Measurements from ENCODE around the gene C20orf96. TPM values are rescaled to one million over a fixed set of nuclear protein-coding genes. Genes with fewer than 3 reads are reported as not detected.

The C20orf96 gene
- polyA plus RNA-seq, 3 donors = 0.28 to 9.3 (median 0.88) TPM

DNA sequence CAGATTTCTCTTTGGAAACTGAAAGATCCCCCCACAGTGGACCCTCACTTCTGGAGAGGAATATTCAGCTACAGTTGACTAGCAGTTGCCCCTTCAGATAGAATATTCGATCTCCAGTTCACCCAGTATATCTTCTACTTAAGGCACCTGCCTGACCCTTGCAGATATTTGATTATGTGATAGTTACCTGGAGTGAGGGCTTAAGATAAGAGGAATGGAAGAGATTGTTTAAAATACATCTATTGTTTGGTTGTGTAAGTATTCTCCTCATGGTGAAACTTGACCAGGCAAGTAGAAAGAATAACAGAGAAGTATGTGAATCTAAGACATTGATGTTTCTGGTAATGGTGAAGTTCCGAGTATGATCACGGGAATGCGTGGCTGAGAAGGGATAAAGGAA is 5.3 kb upstream of the C20orf96 start:
- H2AFZ ChIP-seq (ENCODE audit: insufficient read depth, low read depth, low read length, poor library complexity, severe bottlenecking) = no peak overlapping the region
- H3K4me3 ChIP-seq (replicated peaks in 1 of 3; ENCODE audit: low read depth in 2 of 3, low read length in 3 of 3) = no peak overlapping the region
- H3K27me3 ChIP-seq (ENCODE audit: control insufficient read depth in 2 of 2, insufficient read depth in 2 of 2, low read length in 2 of 2) = no peaks in the 10 kb centered on the region
- TF ChIP-seq, protein P1, sequence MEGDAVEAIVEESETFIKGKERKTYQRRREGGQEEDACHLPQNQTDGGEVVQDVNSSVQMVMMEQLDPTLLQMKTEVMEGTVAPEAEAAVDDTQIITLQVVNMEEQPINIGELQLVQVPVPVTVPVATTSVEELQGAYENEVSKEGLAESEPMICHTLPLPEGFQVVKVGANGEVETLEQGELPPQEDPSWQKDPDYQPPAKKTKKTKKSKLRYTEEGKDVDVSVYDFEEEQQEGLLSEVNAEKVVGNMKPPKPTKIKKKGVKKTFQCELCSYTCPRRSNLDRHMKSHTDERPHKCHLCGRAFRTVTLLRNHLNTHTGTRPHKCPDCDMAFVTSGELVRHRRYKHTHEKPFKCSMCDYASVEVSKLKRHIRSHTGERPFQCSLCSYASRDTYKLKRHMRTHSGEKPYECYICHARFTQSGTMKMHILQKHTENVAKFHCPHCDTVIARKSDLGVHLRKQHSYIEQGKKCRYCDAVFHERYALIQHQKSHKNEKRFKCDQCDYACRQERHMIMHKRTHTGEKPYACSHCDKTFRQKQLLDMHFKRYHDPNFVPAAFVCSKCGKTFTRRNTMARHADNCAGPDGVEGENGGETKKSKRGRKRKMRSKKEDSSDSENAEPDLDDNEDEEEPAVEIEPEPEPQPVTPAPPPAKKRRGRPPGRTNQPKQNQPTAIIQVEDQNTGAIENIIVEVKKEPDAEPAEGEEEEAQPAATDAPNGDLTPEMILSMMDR (IDR thresholded peaks at IDR 0.05) = no peak
- H3K4me3 Mint-ChIP-seq = peak overlapping the region in 1 of 2 donors; percentile 66
- peaks cover 41% of the 10 kb centered on the region for H3K79me2 ChIP-seq (ENCODE audit: insufficient read depth, low read length)
- no peak overlapping the region for H3K4me2 ChIP-seq (replicated peaks; ENCODE audit: extremely low read depth, low read length, poor library complexity, severe bottlenecking)
- H4K20me1 ChIP-seq (ENCODE audit: insufficient read depth, low read length) = peaks cover 23% of the 10 kb centered on the region
- H3K4me1 ChIP-seq (ENCODE audit: control insufficient read depth in 1 of 2, insufficient read depth in 2 of 2, low read length in 2 of 2) = peaks cover 51 to 62% of the 10 kb centered on the region in 2 donors
- no peaks in the 10 kb centered on the region for H3K9me3 ChIP-seq (replicated peaks in 1 of 2; ENCODE audit: control insufficient read depth in 1 of 2, insufficient read depth in 1 of 2, low read length in 2 of 2)
- H3K27ac Mint-ChIP-seq = peak overlapping the region in 3 of 7 donors; percentile 1 to 90 (median 6)
- H3K36me3 ChIP-seq (replicated peaks in 1 of 2; ENCODE audit: control insufficient read depth in 1 of 2, insufficient read depth in 2 of 2, low read length in 2 of 2) = no peaks in the 10 kb centered on the region
- WGBS (ENCODE audit: insufficient coverage) = 91% methylated on average over 3 of the region's 4 CpGs
- intact Hi-C loops (cut with micrococcal nuclease) = no loop called here
- peaks cover 44% of the 10 kb centered on the region for H3K4me1 Mint-ChIP-seq
- H3K27ac ChIP-seq (ENCODE audit: low read depth in 1 of 2, low read length in 2 of 2) = no peak overlapping the region
- no peak overlapping the region for H3K9ac ChIP-seq (ENCODE audit: insufficient read depth, low read length, poor library complexity, severe bottlenecking)
- H3K27me3 Mint-ChIP-seq (ENCODE audit: low read depth in 3 of 3) = no peaks in the 10 kb centered on the region
- no peaks in the 10 kb centered on the region for H3K9me3 Mint-ChIP-seq
- peaks cover 2 to 5% of the 10 kb centered on the region in 2 donors for H3K36me3 Mint-ChIP-seq
- DNase-seq = no peak

DNA sequence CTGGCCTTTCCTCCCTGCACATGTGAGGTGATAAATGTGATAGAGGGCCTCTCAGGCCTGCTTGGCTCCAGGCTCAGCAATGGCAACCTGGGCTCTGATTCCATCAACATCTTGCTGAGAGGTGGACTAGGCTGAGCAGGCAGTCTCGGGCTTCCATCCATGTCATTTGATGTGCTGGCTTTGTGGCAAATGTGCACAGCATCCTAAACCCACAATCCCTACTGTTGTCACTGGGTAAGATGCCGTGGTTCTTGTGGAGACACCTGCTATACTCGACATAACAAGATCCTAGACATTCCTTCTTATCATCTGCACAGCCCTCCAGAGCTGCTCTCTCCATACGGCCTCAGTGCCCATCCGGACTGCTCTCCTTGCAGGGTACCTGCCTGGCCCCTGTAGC is 4.1 kb upstream of the C20orf96 start:
- intact Hi-C loops (cut with micrococcal nuclease) = no loop called here
- Mint-ChIP-seq H3K4me3 (no peak overlapping the region), H3K36me3 (no peaks in the 10 kb centered on the region), H3K27ac (no peak overlapping the region), H3K9me3 (no peaks in the 10 kb centered on the region), H3K4me1 (peaks cover 39% of the 10 kb centered on the region), H3K27me3 (ENCODE audit: low read depth in 3 of 3) (no peaks in the 10 kb centered on the region)
- Histone ChIP-seq H2AFZ (ENCODE audit: insufficient read depth, low read depth, low read length, poor library complexity, severe bottlenecking) (no peak overlapping the region), H3K27me3 (ENCODE audit: control insufficient read depth in 2 of 2, insufficient read depth in 2 of 2, low read length in 2 of 2) (no peaks in the 10 kb centered on the region), H3K9ac (ENCODE audit: insufficient read depth, low read length, poor library complexity, severe bottlenecking) (no peak overlapping the region), H3K36me3 (replicated peaks in 1 of 2; ENCODE audit: control insufficient read depth in 1 of 2, insufficient read depth in 2 of 2, low read length in 2 of 2) (no peaks in the 10 kb centered on the region), H3K27ac (ENCODE audit: low read depth in 1 of 2, low read length in 2 of 2) (no peak overlapping the region), H3K79me2 (ENCODE audit: insufficient read depth, low read length) (peaks cover 32% of the 10 kb centered on the region), H3K4me1 (ENCODE audit: control insufficient read depth in 1 of 2, insufficient read depth in 2 of 2, low read length in 2 of 2) (peaks cover 47 to 59% of the 10 kb centered on the region in 2 donors), H3K9me3 (replicated peaks in 1 of 2; ENCODE audit: control insufficient read depth in 1 of 2, insufficient read depth in 1 of 2, low read length in 2 of 2) (no peaks in the 10 kb centered on the region), H3K4me2 (replicated peaks; ENCODE audit: extremely low read depth, low read length, poor library complexity, severe bottlenecking) (no peak overlapping the region), H4K20me1 (ENCODE audit: insufficient read depth, low read length) (peaks cover 12% of the 10 kb centered on the region), H3K4me3 (replicated peaks in 1 of 3; ENCODE audit: low read depth in 2 of 3, low read length in 3 of 3) (no peak overlapping the region)
- no peak for DNase-seq
- TF ChIP-seq, protein P1 (IDR thresholded peaks at IDR 0.05) = no peak
- 97% methylated on average over 5 of the region's 5 CpGs for WGBS (ENCODE audit: insufficient coverage)
